Right lobe of liver (tissue), 4 donors: Measurements from ENCODE around the gene KCTD10.

Source experiments
- CTCF ChIP-seq, 4 donors: fragments of 200-600 bp in 3 of 4; fragments of 450-650 bp in 1 of 4; IDR thresholded peaks; one replicate each; pipeline versions ENCODE4 v1.5.1 to v1.8.0; 2016 to 2022; ENCODE audit warnings: antibody characterized with exemption in 4 of 4, mild to moderate bottlenecking in 2 of 4
- POLR2A ChIP-seq: fragments of 450-650 bp; IDR thresholded peaks from one replicate; pipeline ENCODE4 v1.6.1; 2017; ENCODE audit warnings: antibody characterized with exemption, mild to moderate bottlenecking
- donor health status: DM: no; HTN: no; CAD: no.
- donor health status: DM: no; HTN: no; CAD: no.
- donor health status: DM: no; HTN: yes; CAD: no.

DNA sequence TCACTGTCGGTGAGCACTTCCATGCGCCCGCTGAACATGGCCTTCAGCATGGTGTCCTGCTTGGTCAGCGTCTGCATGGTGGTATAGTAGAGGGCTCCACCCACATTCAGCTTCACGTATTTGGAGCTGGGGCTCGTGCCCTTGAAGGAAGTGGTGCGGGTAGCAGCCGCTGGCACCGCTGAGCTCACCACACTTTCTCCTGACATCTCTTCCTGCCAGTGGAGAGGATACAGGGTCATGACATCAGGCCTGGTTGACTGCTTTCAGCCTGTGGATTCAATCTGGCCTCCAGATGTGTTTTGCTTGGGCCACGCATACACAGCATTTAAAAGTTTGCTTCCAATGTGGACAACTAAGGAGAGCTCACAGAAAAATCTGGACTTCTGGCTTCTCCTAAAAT lies 7.6 kb downstream of the KCTD10 start:
- TF ChIP-seq POLR2A, result no peak
- TF ChIP-seq CTCF (IDR thresholded peaks at IDR 0.05), result no peak
